Glomerular visceral epithelial cell (primary cell): Measurements from ENCODE around the gene CRYBB3.

Source experiments
- DNase-seq: peaks from one replicate; pipeline ENCODE4 v3.0.0-alpha.2; 2016; ENCODE audit errors: extremely low spot score

Gene CRYBB3

DNA sequence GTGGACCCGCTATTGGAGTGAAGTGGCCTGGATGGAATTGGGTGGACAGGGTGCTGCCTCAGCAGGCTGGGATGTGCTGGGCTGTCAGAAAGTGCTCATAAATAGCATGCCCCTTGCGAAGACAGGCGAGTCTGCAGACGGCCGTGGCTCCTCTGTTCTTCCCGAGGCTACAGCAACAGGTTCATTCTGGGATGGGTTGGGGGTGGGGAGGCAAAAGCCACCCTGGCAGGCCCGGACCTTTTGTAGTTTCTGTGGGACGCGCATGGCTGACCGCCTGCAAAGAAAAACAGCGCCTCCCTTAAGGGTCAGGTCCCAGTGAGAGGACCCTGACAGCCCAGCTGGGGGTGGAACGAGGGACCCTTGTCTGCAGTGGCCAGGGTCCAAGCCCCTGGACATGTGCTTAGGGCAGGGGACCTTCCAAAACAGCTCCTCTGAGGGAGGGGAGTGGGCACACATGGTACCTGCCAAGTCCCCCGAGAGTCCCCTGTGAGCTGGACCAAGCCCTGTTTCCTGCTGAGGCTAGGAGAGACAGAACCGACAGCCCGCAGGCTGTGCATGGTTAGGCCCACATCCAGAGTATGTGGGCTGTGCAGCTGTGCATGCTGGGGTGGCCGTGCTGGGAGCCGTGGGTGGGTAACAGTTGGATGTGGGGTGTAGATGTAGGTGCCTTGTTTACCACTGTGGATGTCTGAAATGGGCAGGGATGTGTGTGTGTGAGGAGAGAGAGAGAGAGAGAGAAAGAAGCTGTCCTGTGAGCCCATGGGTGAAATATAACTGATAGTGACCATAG, at the start of gene CRYBB3:
CRYBB3 (plus strand) TSS at position 128 of the 790 bp plus-strand sequence. CDS start 1,539 bp downstream, outside the sequence.
- no peak for DNase-seq

DNA sequence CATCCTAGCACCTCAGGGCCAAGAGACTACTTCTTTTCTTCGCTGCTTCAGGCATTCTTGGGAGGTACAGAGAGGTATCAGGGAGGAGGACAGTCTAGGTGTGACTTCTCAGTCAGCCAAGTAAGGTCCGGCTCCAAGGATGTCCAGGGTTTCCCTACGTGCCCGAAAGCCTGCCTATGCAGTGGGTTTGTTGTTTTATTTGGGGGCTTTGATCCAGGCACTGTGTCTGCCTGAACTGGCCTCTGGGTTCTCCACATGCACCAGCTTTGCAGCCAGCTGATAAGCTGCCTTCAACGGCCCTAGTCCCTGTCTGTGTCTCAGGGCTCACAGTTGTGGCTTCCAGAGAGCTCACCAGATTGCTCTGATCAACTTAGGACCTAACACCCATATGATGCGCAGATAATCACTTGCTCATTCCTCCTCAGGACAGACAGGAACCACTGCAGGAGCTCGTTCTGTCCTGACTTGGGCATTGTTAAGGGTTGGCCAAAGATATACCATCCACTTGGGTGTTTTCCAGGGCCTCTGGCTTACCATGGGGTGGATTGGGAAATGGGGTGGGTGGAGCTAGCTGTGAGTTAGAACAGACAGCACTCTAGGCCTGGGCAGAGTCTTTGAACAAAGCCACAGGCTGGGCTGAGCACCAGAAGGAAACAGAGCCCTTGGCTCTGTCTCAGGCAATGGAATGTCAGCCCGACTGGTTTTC, 45.5 kb upstream of the CRYBB3 start:
- peak; percentile 40 for DNase-seq

DNA sequence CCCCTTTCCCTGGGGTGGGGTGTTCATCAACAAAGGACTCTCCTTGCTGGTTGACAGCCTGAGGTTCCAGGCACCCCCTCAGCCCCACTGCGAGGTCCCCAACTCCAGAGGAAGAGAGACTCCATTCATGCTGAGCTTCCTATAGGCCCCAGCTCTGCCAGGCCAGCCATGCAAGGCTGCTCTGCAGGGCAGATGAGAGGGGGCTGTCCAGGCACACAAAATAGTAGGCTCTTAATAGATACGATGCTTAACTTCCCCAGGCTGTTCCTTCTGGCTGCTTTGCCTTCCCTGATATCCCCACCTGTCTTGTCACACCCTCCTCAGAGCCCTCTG, 45.0 kb upstream of the CRYBB3 start:
- no peak for DNase-seq

DNA sequence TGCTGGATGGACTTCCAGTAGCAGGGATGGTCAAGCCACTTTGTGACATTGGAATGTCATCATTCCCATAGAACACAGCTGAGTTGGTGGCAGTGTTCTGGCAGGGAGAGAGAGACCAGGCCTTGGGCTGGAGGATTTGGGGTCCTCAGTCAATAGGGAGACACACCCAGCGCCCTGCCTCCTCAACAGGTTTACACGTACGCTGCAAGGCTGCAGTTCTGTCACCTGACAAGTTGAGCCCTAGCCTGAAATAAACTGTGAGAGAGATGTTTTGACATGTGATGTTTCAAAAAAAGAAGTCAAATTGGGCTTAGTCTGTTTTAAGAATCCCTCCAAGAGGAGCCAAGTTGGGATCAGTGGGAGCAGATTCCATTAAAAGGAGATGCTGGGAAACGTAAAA, 42.9 kb upstream of the CRYBB3 start:
- DNase-seq, result no peak

DNA sequence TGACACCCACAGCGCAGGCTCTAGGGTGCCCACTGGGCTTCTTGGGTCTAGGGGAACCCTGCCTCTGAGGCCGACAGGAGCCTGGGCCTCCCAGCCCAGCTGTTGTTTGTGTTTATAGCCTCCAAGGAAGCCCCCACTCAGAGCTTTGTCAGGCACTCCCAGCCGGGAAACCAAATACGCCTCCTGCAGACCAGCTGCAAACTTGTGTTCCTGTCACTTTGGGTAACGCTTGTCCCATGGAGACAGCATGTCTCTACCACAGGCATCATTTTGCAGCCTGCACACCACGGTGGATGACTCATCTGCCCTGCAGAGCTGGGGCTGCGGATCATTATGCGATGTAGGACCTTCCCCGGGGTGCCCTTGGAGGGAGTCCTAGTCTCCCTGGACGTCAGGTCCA, 40.6 kb upstream of the CRYBB3 start:
- DNase-seq, result peak; percentile 4

DNA sequence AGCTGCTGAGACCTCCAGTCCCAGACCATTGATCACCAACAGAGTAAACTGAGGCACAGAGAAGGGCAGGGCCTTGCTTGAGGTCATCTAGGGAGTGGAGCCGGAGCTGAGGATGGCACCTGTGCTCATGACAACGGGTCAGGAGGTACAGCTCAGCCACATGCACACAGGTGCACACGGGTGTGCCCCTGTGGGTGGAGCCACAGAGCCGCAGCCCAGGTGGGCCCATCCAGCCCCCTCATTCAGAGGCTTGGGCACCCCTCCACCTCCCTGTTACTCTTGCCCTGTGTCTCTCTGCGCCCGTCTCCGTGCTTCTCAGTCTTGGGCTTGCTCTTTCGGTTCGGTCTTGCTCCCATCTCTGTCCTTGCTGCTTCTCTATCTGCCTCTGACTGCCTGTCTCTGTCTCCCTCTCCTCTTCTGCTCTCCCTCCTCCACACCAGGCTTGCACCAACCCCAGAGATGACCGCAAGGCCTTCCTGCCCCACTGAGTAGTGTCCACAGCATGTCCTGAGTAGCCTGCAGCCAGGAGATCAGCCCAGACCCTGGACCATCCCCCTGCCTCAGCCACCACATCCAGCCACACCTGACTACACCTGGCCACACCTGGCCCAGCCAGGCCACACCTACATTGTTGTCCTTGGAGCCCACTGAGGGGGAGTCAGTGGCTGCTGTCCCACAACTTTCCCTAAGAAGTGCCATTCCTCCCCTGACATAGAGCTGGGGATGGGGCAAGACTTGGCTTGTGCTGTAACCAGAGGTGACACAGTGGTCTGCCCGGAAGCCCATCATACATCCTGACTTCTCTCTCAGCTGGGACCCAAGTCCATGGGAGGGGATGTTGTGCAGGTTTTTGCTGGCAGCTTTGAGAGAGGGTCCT, 39.3 kb upstream of the CRYBB3 start:
- DNase-seq, result no peak

DNA sequence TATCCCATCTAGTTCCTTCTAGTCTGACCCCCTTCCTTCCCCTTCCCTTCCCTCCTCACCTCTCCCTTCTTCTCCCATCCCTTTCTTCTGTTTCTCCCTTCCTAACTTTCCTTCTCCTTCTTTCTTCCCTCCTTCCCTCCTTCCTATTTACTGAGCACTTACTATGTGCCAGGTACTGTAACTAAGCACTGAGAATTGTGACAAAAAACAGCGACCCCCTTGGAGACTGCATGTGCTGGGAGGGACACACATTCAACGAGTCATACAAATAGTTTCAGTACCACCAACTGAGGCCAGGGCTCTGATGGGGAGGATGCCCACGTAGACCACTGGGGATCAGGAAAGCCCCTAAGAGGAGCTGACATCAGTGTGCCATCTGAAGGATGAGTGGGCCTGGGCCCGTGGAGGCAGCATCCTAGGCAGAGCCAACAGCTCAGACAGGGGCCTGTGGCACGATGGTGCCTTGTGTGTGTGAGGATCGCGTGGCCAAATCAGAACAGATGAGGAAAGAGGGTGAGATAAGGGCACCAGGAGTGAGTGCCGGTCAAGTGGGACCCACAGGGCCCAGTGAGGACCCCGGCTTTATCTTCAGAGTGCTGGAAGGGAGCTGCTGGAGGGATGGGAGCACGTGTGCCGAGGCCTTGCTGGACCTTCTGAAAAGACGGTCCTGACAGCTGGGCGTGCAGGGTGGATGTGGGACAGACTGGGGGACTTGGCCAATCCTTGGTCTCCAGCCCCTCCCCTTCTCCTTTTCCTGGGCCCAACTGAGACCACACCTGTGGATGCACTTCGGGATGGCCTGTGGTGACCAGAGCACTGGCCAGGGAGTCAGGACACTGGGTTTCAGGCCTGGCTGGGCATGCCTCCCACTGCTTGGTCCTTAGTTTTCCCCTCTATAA, 38.4 kb upstream of the CRYBB3 start:
- DNase-seq, result no peak

DNA sequence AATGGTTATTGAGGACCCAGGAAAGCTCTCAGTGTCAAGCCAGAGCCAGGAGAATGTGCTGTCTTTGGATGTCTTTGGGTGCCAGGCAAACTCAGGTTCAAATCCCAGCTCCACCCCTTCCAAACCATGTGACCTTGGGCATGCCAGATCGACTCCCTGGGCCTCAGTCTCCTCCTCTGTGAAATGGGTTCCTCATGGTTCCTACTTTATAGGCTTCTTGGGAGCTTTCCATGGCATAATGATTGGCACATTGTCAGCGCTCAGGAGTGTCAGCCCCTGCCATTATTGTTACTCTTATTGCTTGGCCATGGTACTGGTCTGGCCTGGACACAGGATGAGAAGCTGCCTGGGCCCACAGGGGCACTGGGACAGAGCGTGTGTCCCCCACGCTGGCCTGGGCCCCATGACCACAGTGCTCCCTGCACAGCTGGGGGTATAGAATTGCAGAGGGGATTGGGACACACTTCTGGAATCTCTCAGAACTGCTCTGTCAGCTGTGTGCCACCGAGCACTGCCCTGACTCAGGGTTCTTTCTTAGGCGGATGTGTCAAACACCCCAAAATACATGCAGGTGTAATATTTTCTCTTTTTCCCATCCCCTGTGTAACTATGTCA, 37.6 kb upstream of the CRYBB3 start:
- no peak for DNase-seq

DNA sequence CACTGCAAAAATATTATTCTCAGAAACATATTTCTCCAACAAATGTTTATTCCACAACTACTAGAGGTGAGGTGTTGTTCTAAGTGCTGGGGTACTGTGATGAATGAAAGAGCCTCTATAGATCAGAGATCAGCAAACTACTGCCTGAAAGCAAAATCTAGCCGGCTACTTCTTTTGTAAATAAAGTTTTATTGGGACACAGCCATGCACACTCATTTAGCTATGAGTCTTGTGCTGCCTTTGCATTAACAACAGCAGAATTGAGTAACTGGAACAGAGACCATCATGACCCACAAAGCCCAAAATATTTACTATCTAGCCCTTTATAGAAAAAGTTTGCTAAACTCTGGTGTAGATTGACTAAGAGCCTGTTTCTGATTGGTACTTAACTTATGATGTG, 37.1 kb upstream of the CRYBB3 start:
- DNase-seq, result no peak

DNA sequence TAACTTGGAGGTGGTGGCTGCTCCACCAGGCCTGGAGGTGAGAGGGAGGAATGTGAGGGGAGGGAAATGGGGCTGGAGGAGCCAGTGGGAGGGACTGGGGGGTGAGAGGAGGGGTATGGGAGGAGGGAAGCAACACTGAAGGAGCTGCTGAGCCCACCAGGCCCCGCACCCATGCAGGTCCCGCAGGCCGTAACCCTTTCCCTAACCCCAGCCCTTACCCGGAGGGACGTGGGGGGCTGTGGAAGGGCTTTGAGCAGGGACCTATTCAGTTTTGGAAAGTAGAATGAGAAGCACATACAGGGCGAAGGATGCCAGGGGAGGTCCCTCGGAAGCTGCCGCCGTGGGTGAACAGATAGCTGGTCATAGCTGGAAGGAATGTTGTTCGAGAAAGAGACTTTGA, 33.9 kb upstream of the CRYBB3 start:
- DNase-seq, result no peak

DNA sequence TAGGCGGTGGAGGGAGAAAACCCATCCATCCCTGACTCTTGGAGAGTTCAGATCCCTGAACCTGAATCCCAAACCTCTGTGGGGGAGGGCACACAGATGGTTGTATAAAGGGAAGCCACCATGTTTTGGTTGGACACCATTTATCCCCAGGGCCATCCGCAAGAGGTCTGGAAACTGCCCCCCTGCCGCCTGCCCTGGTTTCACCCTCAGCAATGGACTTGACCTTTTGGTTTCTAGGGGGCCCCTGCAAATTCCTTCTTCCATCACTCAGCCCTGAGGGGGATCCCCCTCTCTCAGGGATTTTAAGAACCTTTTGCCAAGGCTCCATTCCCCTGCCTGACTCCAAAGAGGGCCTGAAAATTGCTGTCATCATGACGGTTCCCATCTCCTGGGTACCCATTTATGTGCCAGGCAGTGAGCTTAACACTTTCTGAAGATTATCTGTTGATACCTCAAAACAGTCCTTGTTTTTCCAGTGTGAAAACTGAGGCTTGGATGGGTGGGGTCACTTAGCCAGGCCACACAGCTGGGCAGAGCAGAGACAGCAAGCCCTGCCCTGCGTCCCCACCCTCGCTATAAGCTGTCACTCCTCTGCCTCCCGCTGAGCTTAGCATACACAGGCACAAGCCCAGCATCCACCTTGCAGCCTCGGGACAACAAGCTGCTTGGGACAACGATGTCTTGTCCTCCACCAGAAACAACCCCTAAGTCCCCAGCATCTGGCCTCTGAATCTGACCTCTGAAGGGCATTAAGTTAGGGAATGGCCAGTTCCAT, 33.2 kb upstream of the CRYBB3 start:
- DNase-seq, result no peak

DNA sequence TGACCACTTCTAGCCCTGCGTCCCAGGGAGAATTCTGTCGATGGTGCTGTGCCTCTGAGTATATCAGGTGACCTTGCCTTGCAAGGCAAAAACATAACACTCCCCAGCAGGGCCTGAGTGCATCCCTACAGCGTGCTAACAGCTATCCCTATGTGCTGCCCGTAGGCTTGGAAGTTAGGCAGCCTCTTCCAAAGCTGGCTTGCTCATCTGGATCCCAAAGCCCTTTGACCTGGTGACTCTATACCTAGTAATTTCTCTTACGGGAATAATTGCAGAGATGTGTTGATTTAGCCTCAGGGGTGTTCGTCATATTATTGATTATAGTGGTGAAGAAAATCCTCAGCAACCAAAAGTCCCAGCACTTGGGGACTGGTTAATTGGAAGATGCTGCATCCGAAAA, 32.6 kb upstream of the CRYBB3 start:
- no peak for DNase-seq

DNA sequence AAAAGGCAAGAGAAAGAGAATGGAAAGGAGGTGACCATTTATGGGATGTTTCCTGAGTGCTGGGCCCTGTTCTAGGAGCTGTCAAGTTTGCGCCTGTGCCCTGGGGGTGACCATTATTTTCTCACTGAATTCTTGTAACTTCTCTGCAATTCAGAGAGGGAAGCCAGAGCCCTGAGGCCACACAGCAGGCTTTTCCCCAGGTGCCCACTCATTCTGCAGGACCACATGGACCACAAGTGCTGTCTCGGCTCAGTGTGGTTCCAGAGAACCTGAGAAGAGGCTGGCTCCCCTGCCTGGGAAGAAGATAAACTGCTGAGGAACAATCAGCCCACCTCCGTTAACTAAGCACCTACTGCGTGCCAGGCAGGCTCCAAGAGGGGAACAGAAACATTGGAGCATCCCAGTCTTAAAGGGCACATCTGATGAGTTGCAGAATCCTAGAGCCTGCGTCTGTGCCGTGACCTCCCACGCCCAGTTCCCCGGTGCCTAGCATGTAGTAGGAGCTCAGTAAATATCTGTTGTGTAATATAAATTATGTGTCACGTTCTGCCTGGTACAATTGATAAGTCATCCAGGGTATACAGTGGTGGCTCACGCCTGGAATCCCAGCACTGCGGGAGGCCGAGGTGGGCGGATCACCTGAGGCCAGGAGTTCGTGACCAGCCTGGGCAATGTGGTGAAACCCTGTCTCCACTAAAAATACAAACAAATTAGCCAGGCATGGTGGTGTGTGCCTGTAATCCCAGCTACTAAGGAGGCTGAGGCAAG, 31.6 kb upstream of the CRYBB3 start:
- DNase-seq, result no peak

DNA sequence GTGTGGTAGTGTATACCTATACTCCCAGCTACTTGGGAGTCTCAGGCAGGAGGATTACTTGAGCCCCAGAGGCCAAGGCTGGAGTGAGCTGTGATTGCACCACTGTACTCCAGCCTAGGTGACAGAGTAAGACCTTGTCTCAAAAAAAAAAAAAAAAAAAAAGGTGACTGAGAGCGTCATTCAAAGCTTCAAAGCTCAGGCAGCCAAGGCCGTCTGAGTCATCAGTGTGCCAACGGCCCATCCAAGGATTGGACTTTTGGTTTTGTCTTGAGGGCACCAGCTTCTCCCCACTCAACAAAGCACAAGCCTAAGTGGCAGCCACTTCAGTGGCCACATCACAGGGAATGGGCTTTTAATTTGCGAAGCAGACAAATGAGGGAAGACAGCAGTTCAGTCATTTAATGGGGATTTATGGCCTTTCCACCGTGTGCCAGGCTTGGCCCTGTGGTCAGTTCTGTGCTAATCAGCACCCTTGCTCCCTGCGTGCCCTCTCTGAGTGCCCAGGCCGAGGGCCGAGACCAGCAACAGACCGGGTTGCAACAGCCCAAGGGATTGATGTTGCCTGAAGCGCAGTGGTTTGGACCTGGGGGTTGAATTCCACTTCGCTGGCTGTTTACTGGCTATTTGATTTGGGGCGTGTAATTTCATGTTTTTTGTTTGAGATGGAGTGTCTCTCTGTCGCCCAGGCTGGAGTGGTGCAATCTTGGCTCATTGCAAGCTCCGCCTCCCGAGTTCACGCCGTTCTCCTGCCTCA, 30.2 kb upstream of the CRYBB3 start:
- DNase-seq, result no peak

DNA sequence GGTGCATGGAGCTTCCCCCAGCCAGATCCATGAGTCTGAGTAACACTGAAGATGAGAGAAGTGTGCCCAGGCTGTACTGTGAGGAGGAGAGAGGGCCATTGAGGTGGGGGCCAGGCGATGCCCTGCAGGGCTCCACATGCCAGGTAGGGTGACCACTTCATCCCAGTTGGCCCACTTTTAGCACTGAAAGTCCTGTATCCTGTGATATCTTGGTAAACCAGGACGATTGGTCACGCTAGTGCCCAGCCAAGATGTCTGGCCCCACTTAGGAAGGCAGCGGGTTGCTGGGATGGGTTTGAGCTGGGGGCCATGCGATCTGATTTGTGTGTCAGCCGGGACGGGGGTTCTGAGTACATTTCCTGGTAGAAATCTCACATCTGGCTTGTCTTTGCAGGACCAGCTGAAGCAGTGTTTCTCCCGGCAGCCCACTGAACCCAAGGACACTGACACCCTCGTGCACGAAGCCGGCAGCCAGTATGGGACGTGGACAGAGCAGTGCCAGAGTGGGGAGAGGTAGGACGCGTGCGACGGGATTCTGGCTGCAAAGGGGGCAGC, 29.2 kb upstream of the CRYBB3 start:
- DNase-seq, result no peak

DNA sequence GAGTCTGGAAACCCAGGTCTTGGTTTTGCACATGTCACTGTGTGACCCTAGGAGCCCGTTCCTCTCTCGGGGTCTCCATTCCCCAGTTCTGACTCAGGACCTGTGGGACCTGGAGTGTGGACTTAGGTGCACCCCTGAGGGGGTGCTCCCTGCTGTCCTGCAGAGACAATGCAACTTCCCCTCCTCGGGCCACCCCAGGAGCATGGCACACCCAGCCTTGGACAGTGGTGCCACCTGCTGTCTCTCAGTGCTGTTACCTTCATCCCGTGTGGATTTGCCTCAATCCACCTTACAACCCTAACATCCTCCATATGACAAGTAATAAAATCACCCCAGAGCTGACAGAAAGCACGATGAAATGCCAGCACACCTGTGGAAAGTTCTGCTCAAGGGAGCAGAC, 27.5 kb upstream of the CRYBB3 start:
- DNase-seq, result no peak

DNA sequence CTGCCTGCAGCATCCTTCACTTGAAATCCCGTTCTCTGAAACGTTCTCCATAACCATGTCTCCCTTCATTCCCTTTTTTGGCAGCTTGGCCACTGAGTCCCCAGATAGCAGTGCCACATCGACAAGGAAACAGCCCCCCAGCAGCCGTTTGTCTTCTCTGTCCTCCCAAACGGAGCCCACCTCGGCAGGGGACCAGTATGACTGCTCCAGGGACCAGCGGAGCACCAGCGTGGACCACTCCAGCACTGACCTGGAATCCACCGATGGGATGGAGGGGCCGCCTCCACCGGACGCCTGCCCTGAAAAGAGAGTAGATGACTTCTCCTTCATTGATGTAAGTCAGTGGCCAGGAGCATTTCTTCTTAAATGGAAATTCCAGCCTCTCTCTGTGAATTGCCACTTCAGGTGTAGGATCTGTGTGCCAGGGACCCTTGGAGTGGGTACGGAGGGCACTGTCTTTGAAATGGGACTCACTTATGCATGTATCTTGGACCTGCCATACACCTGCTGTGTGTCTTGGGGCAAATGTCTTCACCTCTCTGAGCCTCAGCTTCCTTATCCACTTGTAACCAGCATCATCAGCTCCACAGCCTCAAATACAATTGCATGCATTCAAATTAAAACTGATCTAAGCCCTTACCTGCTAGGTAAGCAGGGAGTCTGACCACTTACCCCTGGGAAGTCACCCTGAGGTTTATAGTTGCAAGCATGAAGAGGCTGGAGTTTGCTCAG, 25.3 kb upstream of the CRYBB3 start:
- no peak for DNase-seq
